CD14-positive monocyte (primary cell): Measurements from ENCODE around the gene DAB2. TPM values are rescaled to one million over a fixed set of nuclear protein-coding genes. Genes with fewer than 3 reads are reported as not detected.

Source experiments
- DNase-seq, 3 donors: peaks; one replicate each; pipeline ENCODE4 v3.0.0-alpha.2; 2011 to 2022
- H2AFZ ChIP-seq: 2 replicates; pipeline ENCODE4 v1.6.0; 2012; ENCODE audit warnings: mild to moderate bottlenecking, low read depth, low read length, inconsistent platforms; ENCODE audit not compliant: insufficient read depth, poor library complexity, severe bottlenecking
- H3K27ac ChIP-seq, 2 donors: 1 replicate in 1 of 2; 2 replicates in 1 of 2; pipeline ENCODE4 v1.5.1; 2012 to 2013; ENCODE audit warnings: low read length in 2 of 2, control low read depth in 1 of 2, inconsistent platforms in 1 of 2, low read depth in 1 of 2, mild to moderate bottlenecking in 1 of 2
- H3K27me3 ChIP-seq, 2 donors: one replicate each; pipeline versions ENCODE4 v1.6.0 to v1.6.1; 2011 to 2013; ENCODE audit warnings: low read length in 2 of 2; ENCODE audit not compliant: control insufficient read depth in 2 of 2, insufficient read depth in 2 of 2
- H3K36me3 ChIP-seq, 2 donors: replicated peaks in 1 of 2; 1 replicate in 1 of 2; 2 replicates in 1 of 2; pipeline versions ENCODE4 v1.5.1 to v1.6.1; 2012 to 2013; ENCODE audit warnings: low read length in 2 of 2, control low read depth in 1 of 2, inconsistent platforms in 1 of 2, mild to moderate bottlenecking in 1 of 2; ENCODE audit not compliant: insufficient read depth in 2 of 2, control insufficient read depth in 1 of 2
- H3K4me1 ChIP-seq, 2 donors: 1 replicate in 1 of 2; 2 replicates in 1 of 2; pipeline versions ENCODE4 v1.5.1 to v1.6.1; 2012 to 2013; ENCODE audit warnings: low read length in 2 of 2, control low read depth in 1 of 2, inconsistent platforms in 1 of 2, mild to moderate bottlenecking in 1 of 2, moderate library complexity in 1 of 2; ENCODE audit not compliant: insufficient read depth in 2 of 2, control insufficient read depth in 1 of 2
- H3K4me2 ChIP-seq: replicated peaks from 2 replicates; pipeline ENCODE3; 2012; ENCODE audit warnings: low read length, moderate library complexity, mild to moderate bottlenecking; ENCODE audit not compliant: poor library complexity, severe bottlenecking; ENCODE audit errors: extremely low read depth
- H3K4me3 ChIP-seq, 3 experiments: fragments of 200-600 bp in 1 of 3; sonication (generic) in 1 of 3; replicated peaks in 1 of 3; 1 replicate in 2 of 3; 2 replicates in 1 of 3; pipeline ENCODE4 v1.5.1; 2011 to 2013; ENCODE audit warnings: low read length in 3 of 3, mild to moderate bottlenecking in 3 of 3, control low read depth in 2 of 3, low read depth in 2 of 3, inconsistent platforms in 1 of 3, moderate library complexity in 1 of 3
- H3K79me2 ChIP-seq: 2 replicates; pipeline ENCODE4 v1.6.0; 2012; ENCODE audit warnings: mild to moderate bottlenecking, control low read depth, inconsistent platforms, low read length, moderate library complexity; ENCODE audit not compliant: insufficient read depth
- H3K9ac ChIP-seq: 2 replicates; pipeline ENCODE4 v1.6.0; 2017; ENCODE audit warnings: low read length, mild to moderate bottlenecking; ENCODE audit not compliant: insufficient read depth, poor library complexity, severe bottlenecking
- H3K9me3 ChIP-seq, 2 donors: replicated peaks in 1 of 2; 1 replicate in 1 of 2; 2 replicates in 1 of 2; pipeline versions ENCODE4 v1.5.1 to v1.6.1; 2012 to 2013; ENCODE audit warnings: low read length in 2 of 2, control low read depth in 1 of 2; ENCODE audit not compliant: control insufficient read depth in 1 of 2, insufficient read depth in 1 of 2
- H4K20me1 ChIP-seq: 2 replicates; pipeline ENCODE4 v1.6.0; 2012; ENCODE audit warnings: mild to moderate bottlenecking, low read length, control low read depth, moderate library complexity; ENCODE audit not compliant: insufficient read depth
- H3K27ac Mint-ChIP-seq, 7 donors: one replicate each; pipeline ENCODE4 v1.8.0; 2020; ENCODE audit warnings: mild to moderate bottlenecking in 7 of 7, mixed read lengths in 7 of 7, moderate library complexity in 6 of 7, inconsistent platforms in 2 of 7
- H3K27me3 Mint-ChIP-seq, 3 donors: one replicate each; pipeline ENCODE4 v1.8.0; 2021 to 2022; ENCODE audit warnings: low read depth in 3 of 3, mild to moderate bottlenecking in 3 of 3, mixed read lengths in 3 of 3, moderate library complexity in 3 of 3, inconsistent platforms in 1 of 3
- H3K36me3 Mint-ChIP-seq, 2 donors: one replicate each; pipeline ENCODE4 v1.8.0; 2020; ENCODE audit warnings: mixed read lengths in 2 of 2, inconsistent platforms in 1 of 2, mild to moderate bottlenecking in 1 of 2
- H3K4me1 Mint-ChIP-seq: one replicate; pipeline ENCODE4 v1.8.0; 2020; ENCODE audit warnings: mild to moderate bottlenecking, mixed read lengths
- H3K4me3 Mint-ChIP-seq, 2 donors: one replicate each; pipeline ENCODE4 v1.8.0; 2020; ENCODE audit warnings: mild to moderate bottlenecking in 2 of 2, mixed read lengths in 2 of 2, moderate library complexity in 1 of 2
- H3K9me3 Mint-ChIP-seq, 7 donors: one replicate each; pipeline ENCODE4 v1.8.0; 2020 to 2022; ENCODE audit warnings: mixed read lengths in 7 of 7, mild to moderate bottlenecking in 6 of 7, moderate library complexity in 6 of 7, inconsistent platforms in 2 of 7
- WGBS: methylation state at CpG from one replicate; pipeline ENCODE4 v1.1.5; 2013; ENCODE audit warnings: missing lambda C conversion rate; ENCODE audit not compliant: insufficient coverage; 5-methylcytosine and 5-hydroxymethylcytosine counted together
- intact Hi-C, 2 donors: fragments of 100-400 bp; cut with micrococcal nuclease; formaldehyde crosslinking; loops; one replicate each; pipeline versions ENCODE4 v1.15.0 to v1.15.1; 2023
- polyA plus RNA-seq, 3 donors: library from polyadenylated mRNA; depleted of rRNA in 1 of 3; unstranded in 2 of 3; stranded (reverse) in 1 of 3; fragments of 300-500 nt in 2 of 3; fragments of >200 nt in 1 of 3; fragmentation: Illumina TruSeq in 2 of 3; gene quantifications; 1 replicate in 2 of 3; 2 replicates in 1 of 3; pipeline ENCODE4 v1.2.3, GENCODE V29; 2012 to 2021
- TF ChIP-seq, protein P1 (sequence below): fragments of 200-600 bp; IDR thresholded peaks from one replicate; pipeline ENCODE4 v1.8.0; 2022; ENCODE audit warnings: antibody characterized with exemption, mild to moderate bottlenecking

The DAB2 gene
- polyA plus RNA-seq, 3 donors: 0.98 to 4.8 (median 3.0) TPM

DNA sequence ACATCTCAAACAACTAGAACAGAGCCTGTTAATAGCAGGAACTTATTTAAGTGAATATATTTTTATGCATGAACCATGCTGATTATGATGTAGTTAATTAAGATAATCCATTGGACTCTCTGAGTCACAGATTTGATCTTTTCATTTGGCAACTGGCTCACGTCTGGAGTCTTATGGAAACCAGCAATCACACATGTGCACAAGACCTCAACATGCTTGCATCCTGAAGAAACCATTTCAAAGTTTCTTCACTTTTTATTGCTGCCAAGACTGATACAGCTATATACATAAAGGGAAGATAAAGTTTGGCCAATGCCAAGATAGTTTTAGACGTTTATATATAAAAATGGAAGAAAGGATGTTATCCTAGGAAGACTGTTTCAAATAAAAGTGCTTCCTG lies 47.2 kb downstream of the DAB2 start:
- no peak overlapping the region for H3K27ac ChIP-seq
- H4K20me1 ChIP-seq: no peaks in the 10 kb centered on the region
- TF ChIP-seq, protein P1, sequence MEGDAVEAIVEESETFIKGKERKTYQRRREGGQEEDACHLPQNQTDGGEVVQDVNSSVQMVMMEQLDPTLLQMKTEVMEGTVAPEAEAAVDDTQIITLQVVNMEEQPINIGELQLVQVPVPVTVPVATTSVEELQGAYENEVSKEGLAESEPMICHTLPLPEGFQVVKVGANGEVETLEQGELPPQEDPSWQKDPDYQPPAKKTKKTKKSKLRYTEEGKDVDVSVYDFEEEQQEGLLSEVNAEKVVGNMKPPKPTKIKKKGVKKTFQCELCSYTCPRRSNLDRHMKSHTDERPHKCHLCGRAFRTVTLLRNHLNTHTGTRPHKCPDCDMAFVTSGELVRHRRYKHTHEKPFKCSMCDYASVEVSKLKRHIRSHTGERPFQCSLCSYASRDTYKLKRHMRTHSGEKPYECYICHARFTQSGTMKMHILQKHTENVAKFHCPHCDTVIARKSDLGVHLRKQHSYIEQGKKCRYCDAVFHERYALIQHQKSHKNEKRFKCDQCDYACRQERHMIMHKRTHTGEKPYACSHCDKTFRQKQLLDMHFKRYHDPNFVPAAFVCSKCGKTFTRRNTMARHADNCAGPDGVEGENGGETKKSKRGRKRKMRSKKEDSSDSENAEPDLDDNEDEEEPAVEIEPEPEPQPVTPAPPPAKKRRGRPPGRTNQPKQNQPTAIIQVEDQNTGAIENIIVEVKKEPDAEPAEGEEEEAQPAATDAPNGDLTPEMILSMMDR: no peak
- H3K79me2 ChIP-seq: no peaks in the 10 kb centered on the region
- H3K4me3 ChIP-seq: no peak overlapping the region
- no peaks in the 10 kb centered on the region for H3K36me3 ChIP-seq
- no peak overlapping the region for H3K27ac Mint-ChIP-seq
- H3K9me3 ChIP-seq: no peaks in the 10 kb centered on the region
- H3K9ac ChIP-seq: no peak overlapping the region
- H3K9me3 Mint-ChIP-seq: no peaks in the 10 kb centered on the region
- no peak for DNase-seq
- no peaks in the 10 kb centered on the region for H3K4me1 ChIP-seq
- peaks cover 0 to 10% of the 10 kb centered on the region in 2 donors for H3K36me3 Mint-ChIP-seq
- H3K27me3 ChIP-seq: no peaks in the 10 kb centered on the region
- no peak overlapping the region for H2AFZ ChIP-seq
- peaks cover 3% of the 10 kb centered on the region for H3K4me1 Mint-ChIP-seq
- intact Hi-C loops: loop anchor here (2.0 to 5.0 kb wide), 2 partner anchors 45 to 169 kb away; partner anchors contain the start of gene DAB2 (in 1 of the 2)
- no peak overlapping the region for H3K4me3 Mint-ChIP-seq
- peaks cover 0 to 3% (median 0%) of the 10 kb centered on the region in 3 donors for H3K27me3 Mint-ChIP-seq
- WGBS: 78% methylated on average over 1 of the region's 2 CpGs
- H3K4me2 ChIP-seq: no peak overlapping the region

DNA sequence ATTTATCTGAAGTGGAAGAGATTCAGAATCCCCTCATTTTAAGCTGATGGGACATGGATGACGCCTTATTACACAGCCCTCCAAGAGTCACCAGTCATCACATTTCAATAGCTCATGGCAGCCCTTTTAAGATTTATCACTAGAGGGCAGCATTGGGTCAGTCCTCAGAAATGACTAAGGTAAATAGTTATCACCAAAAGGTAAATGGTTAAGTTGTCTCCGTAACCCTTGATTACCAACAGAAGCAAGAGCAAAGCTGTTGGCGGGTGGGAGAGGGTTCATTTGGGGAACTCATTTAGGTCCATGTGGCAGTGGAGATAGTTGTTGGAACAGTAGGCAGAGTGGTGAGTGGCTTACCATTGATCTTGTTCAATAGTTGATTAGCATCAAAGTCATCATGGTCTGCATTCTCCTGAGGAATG lies 48.5 kb downstream of the DAB2 start:
- intact Hi-C loops: loop anchor here (1.0 to 5.0 kb wide), 3 partner anchors 46 to 171 kb away; partner anchors contain the start of gene DAB2 (in 1 of the 2)
- H3K9me3 Mint-ChIP-seq: no peaks in the 10 kb centered on the region
- DNase-seq: peak; percentile 34 to 69 (median 55)
- no peaks in the 10 kb centered on the region for H3K4me1 ChIP-seq
- H3K36me3 Mint-ChIP-seq: peaks cover 0 to 8% of the 10 kb centered on the region in 2 donors
- H3K27me3 Mint-ChIP-seq: peaks cover 0 to 2% (median 0%) of the 10 kb centered on the region in 3 donors
- no peaks in the 10 kb centered on the region for H4K20me1 ChIP-seq
- no peaks in the 10 kb centered on the region for H3K9me3 ChIP-seq
- H3K27me3 ChIP-seq: no peaks in the 10 kb centered on the region
- no peak overlapping the region for H3K27ac Mint-ChIP-seq
- 68% methylated on average over 2 of the region's 3 CpGs for WGBS
- TF ChIP-seq, protein P1: peak; percentile 92
- H3K4me2 ChIP-seq: no peak overlapping the region
- no peak overlapping the region for H3K4me3 ChIP-seq
- H3K36me3 ChIP-seq: no peaks in the 10 kb centered on the region
- H3K9ac ChIP-seq: no peak overlapping the region
- H3K79me2 ChIP-seq: no peaks in the 10 kb centered on the region
- no peak overlapping the region for H3K4me3 Mint-ChIP-seq
- H3K27ac ChIP-seq: no peak overlapping the region
- H2AFZ ChIP-seq: no peak overlapping the region
- no peaks in the 10 kb centered on the region for H3K4me1 Mint-ChIP-seq
